NCI-H2107 (cell line): ENCODE results near the gene PRKAG2.

ENCODE experiments used
- DNase-seq: peaks from one replicate; lab custom pipeline; 2025; lab: John Stamatoyannopoulos, UW

Gene PRKAG2

DNA sequence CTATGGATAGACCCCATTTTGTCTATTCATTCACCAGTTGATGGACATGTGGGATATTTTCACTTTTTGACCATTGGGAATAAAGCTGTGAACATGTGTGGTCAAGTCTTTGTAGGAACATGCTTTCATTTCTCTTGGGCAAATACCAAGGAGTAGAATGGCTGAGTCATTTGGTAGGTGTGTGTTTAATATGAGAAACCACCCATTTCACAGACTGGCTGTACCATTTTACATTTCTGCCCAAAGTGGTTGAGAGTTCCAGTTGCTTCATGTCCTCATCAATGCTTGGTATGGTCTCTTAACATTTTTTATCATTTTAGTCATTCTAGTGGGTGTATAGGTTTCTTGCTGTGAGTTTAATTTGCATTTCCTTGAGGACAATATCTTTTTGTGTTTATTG lies 232.4 kb downstream of the PRKAG2 start:
- DNase-seq: no peak

GRCh38 chr7:151642746-151643145 lies 234.2 kb downstream of the PRKAG2 start:
- DNase-seq: no peak

- no peak for DNase-seq
Measured at GRCh38 chr7:151641587-151641986, 235.3 kb downstream of the PRKAG2 start.

GRCh38 chr7:151637781-151638261 lies 239.1 kb downstream of the PRKAG2 start:
- no peak for DNase-seq

DNA sequence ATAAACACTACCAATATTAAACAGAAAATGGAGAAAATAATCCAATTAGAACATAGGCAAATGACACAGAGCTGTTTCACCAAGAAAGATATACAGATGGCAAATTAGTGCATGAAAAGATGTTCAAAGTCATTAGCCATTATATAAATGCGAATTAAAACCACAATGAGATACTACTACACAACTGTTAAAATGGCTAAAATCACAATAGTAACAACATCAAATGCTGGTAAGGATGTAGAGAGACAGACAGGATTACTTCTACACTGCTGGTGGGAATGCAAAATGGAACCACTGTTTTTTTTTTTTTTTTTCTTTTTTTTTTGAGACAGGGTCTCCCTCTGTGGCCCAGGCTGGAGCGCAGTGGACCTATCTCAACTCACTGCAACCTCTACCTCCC lies 242.3 kb downstream of the PRKAG2 start:
- DNase-seq: no peak

DNA sequence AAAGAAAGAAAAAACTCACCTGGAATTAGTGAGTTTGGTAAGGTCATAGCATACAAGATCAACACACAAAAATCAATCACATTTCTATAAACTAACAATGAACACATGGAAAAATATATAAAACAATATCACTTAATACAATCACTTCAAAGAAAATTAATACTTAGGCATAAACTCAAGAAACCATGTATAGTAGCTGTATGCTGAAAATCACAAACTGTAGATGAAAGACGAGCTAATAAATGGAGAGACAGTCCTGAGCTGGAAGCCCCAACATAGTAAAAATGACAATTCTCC lies 243.5 kb downstream of the PRKAG2 start:
- no peak for DNase-seq

- no peak for DNase-seq
Measured at GRCh38 chr7:151632750-151633515, 244.0 kb downstream of the PRKAG2 start.

- peak; percentile 90 for DNase-seq
Measured at GRCh38 chr7:151631953-151632749, 244.8 kb downstream of the PRKAG2 start.

DNA sequence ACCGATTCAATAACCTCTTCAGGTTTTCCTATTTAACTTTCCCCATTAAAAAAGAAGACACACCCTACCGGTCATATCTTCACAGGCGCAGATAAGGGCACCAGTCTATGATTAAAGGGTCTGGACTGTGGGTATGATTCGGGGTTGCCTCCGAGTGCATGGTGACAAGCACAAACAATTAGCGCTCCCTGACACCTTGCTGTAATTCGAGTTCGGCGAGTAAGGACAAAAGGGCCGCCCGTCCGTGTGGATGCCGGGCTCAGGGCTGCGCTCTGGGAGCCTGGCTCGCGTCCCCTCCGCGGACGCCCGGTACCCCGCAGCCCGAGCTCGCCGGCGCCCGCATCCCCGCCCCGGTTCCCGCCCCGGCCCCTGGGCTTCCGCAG lies 245.4 kb downstream of the PRKAG2 start:
- DNase-seq: no peak

- no peak for DNase-seq
Measured at GRCh38 chr7:151630851-151631569, 245.9 kb downstream of the PRKAG2 start.

- DNase-seq: no peak
Measured at GRCh38 chr7:151630358-151630757, 246.6 kb downstream of the PRKAG2 start.

- DNase-seq: no peak
Measured at GRCh38 chr7:151629713-151630272, 247.1 kb downstream of the PRKAG2 start.

DNA sequence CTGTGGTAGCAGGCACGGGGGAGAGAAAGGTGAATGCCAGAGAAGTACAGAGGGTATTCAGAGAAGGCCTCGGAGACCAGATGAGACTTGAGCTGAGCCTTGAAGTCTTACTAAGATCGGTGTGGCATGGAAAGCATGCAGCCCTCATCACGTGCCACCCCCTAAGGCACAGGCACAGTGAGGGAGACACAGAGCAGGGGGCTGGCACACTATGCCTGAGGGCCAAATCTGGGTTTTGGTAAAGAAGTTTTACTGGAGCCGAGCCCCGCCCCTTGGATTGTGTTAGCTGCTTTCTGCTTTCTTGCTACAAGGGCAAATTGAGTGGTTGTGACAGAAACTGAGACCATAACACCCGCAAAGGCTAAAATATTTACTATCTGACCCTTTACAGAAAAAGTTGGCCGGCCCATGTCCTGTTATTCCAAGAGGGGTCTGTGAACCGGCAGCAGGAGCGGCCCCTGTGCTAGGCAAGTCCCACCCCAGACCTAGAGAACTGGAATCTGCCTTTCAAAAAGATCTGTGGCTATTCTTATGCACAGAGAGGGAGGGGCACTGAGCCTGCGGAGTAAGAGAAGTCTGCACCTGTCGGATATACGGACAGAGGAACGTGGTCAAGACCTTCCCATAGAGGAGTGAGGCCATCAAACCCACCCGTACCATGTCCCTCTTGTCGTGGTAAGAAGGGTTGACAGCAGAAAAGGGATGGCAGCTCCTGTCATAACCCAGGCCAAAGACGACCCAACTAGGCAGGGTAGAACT lies 247.9 kb downstream of the PRKAG2 start:
- DNase-seq: no peak

DNA sequence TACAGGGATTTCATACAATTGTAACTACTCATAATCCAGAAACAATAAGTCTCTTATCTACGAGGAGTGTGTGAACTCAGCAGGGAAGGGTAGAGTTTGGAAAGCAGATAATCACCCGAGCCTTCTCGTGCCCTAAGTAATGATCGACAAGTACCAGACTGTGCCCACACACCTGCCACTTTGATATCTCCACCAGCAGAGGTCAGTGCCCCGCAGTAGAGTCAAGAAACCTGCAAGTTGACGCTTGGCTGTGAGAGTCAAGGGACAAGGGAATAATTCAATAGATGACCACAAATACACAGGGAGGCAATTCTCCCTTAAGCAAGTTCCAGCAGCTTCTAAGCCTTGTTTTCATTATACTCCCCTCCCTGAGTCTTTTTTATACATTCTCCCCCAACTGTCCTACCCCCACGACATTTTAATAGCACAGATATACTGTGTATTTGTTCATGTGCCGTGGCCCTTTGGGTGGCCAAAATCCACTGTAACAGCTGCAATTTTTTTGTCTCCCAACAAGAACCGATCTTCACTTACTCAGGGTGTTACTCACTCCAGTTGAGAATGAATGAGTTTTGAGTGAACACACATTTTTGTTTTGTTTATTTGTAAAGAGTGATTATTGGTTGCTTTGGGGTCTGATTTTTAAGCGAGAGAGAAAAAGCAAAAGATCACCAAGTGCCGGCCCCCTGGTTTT lies 250.3 kb downstream of the PRKAG2 start:
- DNase-seq: no peak

GRCh38 chr7:151625606-151626005 lies 251.3 kb downstream of the PRKAG2 start:
- no peak for DNase-seq

DNA sequence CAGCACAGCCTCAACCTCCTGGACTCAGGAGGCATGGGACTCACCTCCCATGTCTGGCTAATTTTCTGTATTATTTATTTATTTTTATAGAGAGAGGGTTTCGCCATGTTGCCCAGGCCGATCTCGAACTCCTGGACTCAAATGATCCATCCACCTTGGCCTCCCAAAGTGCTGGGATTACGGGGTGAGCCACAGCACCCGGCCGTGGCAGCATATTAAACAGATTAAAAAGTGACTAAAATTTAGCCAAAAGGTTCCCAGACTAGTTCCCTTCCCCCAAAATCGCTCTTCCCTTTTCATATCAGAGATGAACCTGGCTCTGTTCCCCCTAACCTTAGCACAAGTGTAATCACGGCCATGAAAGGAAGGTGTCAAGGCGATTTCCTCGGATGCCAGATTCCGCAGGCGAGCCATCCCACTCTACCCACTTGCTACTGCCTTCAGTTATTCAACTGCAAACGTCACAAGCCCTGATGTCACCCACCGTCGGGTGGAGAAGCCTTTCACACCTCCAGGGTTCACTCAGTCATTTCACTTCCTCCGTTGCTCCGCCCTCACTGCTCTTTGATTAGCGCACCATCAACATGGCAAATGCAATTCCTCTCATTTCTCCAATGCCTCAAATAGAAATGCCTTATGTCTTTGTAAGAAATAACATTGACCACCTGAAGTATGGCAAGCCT lies 252.5 kb downstream of the PRKAG2 start:
- no peak for DNase-seq

DNA sequence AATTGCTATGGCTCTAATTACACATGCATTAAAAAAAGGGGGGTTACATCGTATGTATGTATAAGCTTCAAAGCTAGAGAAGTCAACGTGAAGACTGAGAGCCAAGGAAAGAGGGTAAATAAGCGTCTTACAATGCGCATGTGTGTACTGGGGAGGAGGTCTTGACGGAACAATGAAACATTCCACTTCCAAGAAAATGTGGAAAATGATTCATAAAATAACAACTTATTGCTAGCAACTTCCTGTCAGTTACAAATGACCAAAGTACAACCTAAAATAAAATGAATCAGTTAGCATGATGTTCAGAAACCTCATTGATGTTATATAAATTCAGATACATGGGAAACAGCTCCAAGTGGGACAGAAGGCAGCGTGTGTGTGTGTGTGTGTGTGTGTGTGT lies 253.1 kb downstream of the PRKAG2 start:
- DNase-seq: no peak

DNA sequence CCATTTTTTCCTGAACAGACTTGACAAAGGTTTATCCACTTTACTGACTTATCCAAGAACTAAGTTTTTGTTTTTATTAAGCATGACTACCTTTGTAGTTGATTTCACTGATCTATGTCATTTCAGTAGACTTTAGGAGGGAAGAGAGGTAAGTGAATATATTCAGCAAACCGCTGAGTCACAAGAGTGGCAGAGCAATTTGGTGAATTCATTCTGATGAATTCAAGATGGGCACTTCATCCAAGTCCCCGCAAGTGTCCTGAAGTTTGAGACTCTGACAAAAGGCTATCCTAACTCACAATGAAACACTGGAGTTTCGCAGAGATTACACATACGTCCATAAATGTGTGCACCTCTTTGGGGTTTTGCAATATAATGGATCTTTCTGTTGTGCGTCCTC lies 255.0 kb downstream of the PRKAG2 start:
- no peak for DNase-seq

DNA sequence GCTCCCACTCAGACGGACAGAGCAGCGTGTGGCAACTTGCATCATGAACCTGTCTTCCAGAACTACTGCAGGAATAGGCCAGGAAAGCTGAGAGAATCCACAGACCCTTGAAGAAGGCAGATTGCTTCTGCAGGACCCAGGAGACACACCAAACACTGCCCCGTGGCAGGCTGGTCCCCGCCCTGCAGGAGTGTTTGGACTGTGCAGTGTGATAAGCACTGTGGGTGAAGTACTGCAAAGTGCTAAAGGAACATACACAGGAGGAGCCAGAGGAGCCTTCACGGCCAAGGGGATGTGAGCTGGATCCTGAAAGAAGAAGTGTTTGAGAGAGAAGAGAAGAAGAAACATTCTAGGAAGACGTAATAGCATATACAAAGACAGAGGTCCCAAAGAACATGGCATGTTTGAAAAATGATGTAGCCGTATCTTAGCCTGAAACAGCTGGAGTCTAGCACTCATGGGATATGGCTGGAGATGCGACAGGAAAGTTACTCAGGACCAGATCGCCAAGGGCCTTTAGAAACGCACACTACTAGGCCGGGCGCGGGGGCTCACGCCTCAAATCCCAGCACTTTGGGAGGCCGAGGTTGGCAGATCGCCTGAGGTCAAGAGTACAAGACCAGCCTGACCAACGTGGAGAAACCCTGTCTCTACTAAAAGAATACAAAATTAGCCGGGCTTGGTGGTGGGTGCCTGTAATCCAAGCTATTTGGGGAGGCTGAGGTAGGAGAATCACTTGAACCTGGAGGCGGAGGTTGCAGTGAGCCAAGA lies 260.3 kb downstream of the PRKAG2 start:
- DNase-seq: no peak

DNA sequence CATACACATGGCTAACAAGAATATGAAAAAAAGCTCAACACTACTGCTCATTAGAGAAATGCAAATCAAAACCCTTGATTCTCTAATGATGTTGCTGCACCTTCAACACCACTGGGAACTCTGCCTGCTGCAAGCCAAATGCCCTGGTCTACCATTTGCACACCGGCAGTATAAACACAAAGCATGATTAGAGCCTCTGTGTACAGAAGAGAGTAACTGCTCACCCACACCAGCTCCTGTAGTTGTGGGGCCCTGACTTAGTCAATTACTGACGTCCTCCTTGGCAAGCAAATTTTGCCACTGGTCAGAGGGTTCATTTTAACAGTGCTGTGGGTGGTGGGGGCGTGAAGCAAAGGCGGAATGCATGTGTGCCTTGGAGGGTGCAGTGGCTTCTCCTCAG lies 261.1 kb downstream of the PRKAG2 start:
- no peak for DNase-seq
